Activated CD4-positive, alpha-beta T cell treated with anti-CD3 and anti-CD28 coated beads for 36 hours (primary cell): ENCODE results near the gene ARRB1. TPM values are rescaled to one million over a fixed set of nuclear protein-coding genes. Genes with fewer than 3 reads are reported as not detected.

Experiments
- ATAC-seq: fragments of 200-7000 bp; cut with Tn5 transposase; one replicate; pipeline ENCODE4 v1.10.0; 2021; ENCODE audit warnings: mild to moderate bottlenecking, moderate library complexity
- CTCF ChIA-PET: fragments of 350-600 bp; sonication (Branson Sonifier 250); formaldehyde crosslinking; loops from one replicate; lab custom pipeline; 2021; ENCODE audit warnings: antibody characterized with exemption; lab: Charles Lee
- POLR2A ChIA-PET: fragments of 350-600 bp; sonication (Branson Sonifier 250); formaldehyde crosslinking; loops from one replicate; lab custom pipeline; 2021; ENCODE audit warnings: antibody characterized with exemption, inconsistent platforms; lab: Charles Lee
- DNase-seq: peaks from one replicate; pipeline ENCODE4 v3.0.0-alpha.2; 2020
- H3K27ac Mint-ChIP-seq: one replicate; pipeline ENCODE4 v1.8.0; 2021; ENCODE audit warnings: mixed read lengths
- H3K27me3 Mint-ChIP-seq: one replicate; pipeline ENCODE4 v1.8.0; 2021; ENCODE audit warnings: mixed read lengths
- H3K36me3 Mint-ChIP-seq: one replicate; pipeline ENCODE4 v1.8.0; 2021; ENCODE audit warnings: low read depth, mixed read lengths
- H3K4me1 Mint-ChIP-seq: one replicate; pipeline ENCODE4 v1.8.0; 2021; ENCODE audit warnings: mixed read lengths
- H3K4me3 Mint-ChIP-seq: one replicate; pipeline ENCODE4 v1.8.0; 2021; ENCODE audit warnings: mild to moderate bottlenecking, moderate library complexity, mixed read lengths
- H3K9me3 Mint-ChIP-seq: one replicate; pipeline ENCODE4 v1.8.0; 2021; ENCODE audit warnings: low read depth, mixed read lengths
- intact Hi-C, 2 experiments: fragments of 100-400 bp; cut with DNase I in 1 of 2; cut with micrococcal nuclease in 1 of 2; formaldehyde crosslinking; loops; one replicate each; pipeline versions ENCODE4 v1.14.2 to v1.15.1; 2022 to 2024; cut with DNase I, micrococcal nuclease
- total RNA-seq, 2 experiments: library from RNA; stranded (reverse); gene quantifications; one replicate each; pipeline ENCODE4 v1.2.3, GENCODE V29; 2021

Gene ARRB1
- total RNA-seq, 2 experiments from 2014 or later, result 21.0 to 21.8 TPM

GRCh38 chr11:75265851-75266531, 85.5 kb downstream of the ARRB1 start:
- H3K27me3 Mint-ChIP-seq, result no peaks in the 10 kb centered on the region
- no peaks in the 10 kb centered on the region for H3K9me3 Mint-ChIP-seq
- ATAC-seq, result no peak
- peaks cover 28% of the 10 kb centered on the region for H3K4me1 Mint-ChIP-seq
- no peaks in the 10 kb centered on the region for H3K36me3 Mint-ChIP-seq
- CTCF ChIA-PET, result interaction anchor here (0.5 to 1.1 kb wide), 4 partner anchors 12 to 118 kb away, joined by 3 read pairs; no protein-coding TSS in a partner anchor
- no peak overlapping the region for H3K4me3 Mint-ChIP-seq
- H3K27ac Mint-ChIP-seq, result no peak overlapping the region
- POLR2A ChIA-PET, result no interaction called here
- DNase-seq, result no peak
- intact Hi-C loops, result no loop called here

GRCh38 chr11:75264971-75265370, 86.5 kb downstream of the ARRB1 start:
- Mint-ChIP-seq H3K9me3 (no peaks in the 10 kb centered on the region), H3K27me3 (no peaks in the 10 kb centered on the region), H3K36me3 (no peaks in the 10 kb centered on the region), H3K4me1 (peaks cover 36% of the 10 kb centered on the region), H3K4me3 (no peak overlapping the region), H3K27ac (peak overlapping the region; percentile 37)
- intact Hi-C loops, result no loop called here
- DNase-seq (no peak), ATAC-seq (no peak)
- POLR2A ChIA-PET, result interaction anchor here (0.6 kb wide), 1 partner anchor 227 kb away, joined by 4 read pairs; no protein-coding TSS in a partner anchor
- CTCF ChIA-PET, result interaction anchor here (1.1 kb wide), 1 partner anchor 13 kb away, joined by 3 read pairs; no protein-coding TSS in a partner anchor

GRCh38 chr11:75264356-75264755, 87.1 kb downstream of the ARRB1 start:
- Mint-ChIP-seq H3K9me3 (no peaks in the 10 kb centered on the region), H3K4me3 (no peak overlapping the region), H3K4me1 (peaks cover 41% of the 10 kb centered on the region), H3K36me3 (no peaks in the 10 kb centered on the region), H3K27me3 (no peaks in the 10 kb centered on the region), H3K27ac (peak overlapping the region; percentile 37)
- ChIA-PET POLR2A (no interaction called here), CTCF (no interaction called here)
- intact Hi-C loops, result no loop called here
- DNase-seq (no peak), ATAC-seq (no peak)

DNA sequence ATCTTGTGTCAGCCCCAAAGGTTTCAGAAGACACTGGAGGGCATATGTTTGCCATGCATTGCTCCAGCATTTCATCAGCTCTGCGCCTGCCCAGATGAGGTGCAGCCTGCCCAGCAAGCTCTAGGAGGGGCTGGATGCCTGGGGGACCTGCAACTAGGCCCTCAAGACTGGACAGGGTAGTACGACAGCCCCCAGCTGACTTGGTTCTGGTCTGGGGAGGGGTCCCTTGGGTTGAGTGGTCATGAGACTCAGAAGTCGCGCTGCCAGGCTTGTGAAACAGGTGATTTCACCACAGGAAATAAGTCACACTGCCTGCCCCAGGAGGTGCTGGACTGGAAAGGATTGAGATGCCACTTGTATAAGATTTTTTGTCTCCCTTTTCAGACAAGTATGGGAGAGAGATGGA, 87.5 kb downstream of the ARRB1 start:
- H3K27me3 Mint-ChIP-seq, result no peaks in the 10 kb centered on the region
- DNase-seq (peak; percentile 55), ATAC-seq (peak; percentile 68)
- CTCF ChIA-PET, result interaction anchor here (1.4 kb wide), 1 partner anchor 11 kb away, joined by 4 read pairs; no protein-coding TSS in a partner anchor
- intact Hi-C loops, result no loop called here
- H3K9me3 Mint-ChIP-seq, result no peaks in the 10 kb centered on the region
- no peak overlapping the region for H3K4me3 Mint-ChIP-seq
- H3K4me1 Mint-ChIP-seq, result peaks cover 41% of the 10 kb centered on the region
- H3K36me3 Mint-ChIP-seq, result no peaks in the 10 kb centered on the region
- POLR2A ChIA-PET, result no interaction called here
- peak overlapping the region; percentile 4 for H3K27ac Mint-ChIP-seq

DNA sequence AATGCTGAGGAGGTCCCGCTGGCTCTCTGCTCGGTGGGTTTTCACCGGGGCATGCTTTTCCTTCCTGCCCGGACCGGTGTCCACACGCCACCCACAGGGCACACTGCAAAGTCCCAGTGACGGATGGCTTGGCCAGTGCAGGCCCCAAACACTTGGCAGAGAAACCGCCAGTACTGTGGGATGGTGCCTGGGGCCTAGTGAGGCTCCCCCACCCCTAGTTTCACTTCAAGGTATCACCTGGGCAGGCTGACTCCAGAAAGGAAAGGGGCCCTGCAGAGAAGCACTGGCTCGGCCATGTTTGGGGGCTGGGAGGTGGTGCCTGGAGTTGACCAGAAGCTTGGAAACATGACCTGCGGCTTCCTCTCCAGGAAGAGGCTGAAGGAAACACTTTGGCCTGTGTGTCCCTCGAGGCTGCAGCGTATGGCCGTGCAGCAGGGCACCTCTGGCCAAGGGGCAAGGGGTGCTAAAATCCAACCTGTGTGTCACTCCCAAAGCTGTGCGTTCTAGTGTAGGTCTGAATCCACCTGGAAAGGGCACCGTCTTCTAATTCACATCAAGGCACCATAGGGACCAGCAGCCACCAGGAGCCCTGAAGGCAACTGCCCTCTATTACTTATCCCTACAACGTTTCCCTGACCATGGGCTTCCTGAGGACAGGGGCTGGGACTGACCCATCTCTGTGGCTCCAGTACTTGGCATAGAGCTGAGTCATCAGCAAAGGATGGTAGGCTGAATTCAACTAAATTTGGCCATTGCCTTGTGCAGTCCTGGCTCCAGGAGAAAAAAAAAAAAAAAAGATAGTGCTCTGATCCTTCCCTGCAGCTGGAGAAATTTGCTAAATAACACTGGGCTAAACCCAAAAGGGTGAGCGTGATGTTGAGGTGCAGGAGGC, 88.3 kb downstream of the ARRB1 start:
- Mint-ChIP-seq H3K36me3 (no peaks in the 10 kb centered on the region), H3K9me3 (no peaks in the 10 kb centered on the region), H3K27ac (no peak overlapping the region), H3K4me3 (no peak overlapping the region), H3K27me3 (no peaks in the 10 kb centered on the region), H3K4me1 (peaks cover 41% of the 10 kb centered on the region)
- DNase-seq (peak; percentile 3), ATAC-seq (no peak)
- CTCF ChIA-PET, result interaction anchor here (0.7 to 1.5 kb wide), 4 partner anchors 12 to 310 kb away, joined by 3 to 5 read pairs (median 4); no protein-coding TSS in a partner anchor
- POLR2A ChIA-PET, result no interaction called here
- intact Hi-C loops, result no loop called here

- Mint-ChIP-seq H3K9me3 (no peaks in the 10 kb centered on the region), H3K4me3 (no peak overlapping the region)
- peak; percentile 1 for DNase-seq
Observed at GRCh38 chr11:75262436-75262835, 89.0 kb downstream of the ARRB1 start.

GRCh38 chr11:75261902-75262361, 89.5 kb downstream of the ARRB1 start:
- peak; percentile 4 for DNase-seq
- H3K27ac Mint-ChIP-seq, result no peak overlapping the region
- no peak overlapping the region for H3K4me3 Mint-ChIP-seq
- no peak for ATAC-seq
- H3K9me3 Mint-ChIP-seq, result no peaks in the 10 kb centered on the region
- no peaks in the 10 kb centered on the region for H3K27me3 Mint-ChIP-seq
- H3K4me1 Mint-ChIP-seq, result peaks cover 41% of the 10 kb centered on the region
- intact Hi-C loops, result no loop called here
- ChIA-PET CTCF (interaction anchor here (0.7 to 1.5 kb wide), 4 partner anchors 13 to 253 kb away, joined by 3 to 5 read pairs (median 4); no protein-coding TSS in a partner anchor), POLR2A (interaction anchor here (0.6 kb wide), 1 partner anchor 12 kb away, joined by 3 read pairs; no protein-coding TSS in a partner anchor)
- H3K36me3 Mint-ChIP-seq, result no peaks in the 10 kb centered on the region

More at GRCh38 chr11:75262436-75262835, 89.0 kb downstream of the ARRB1 start:
- no peak for ATAC-seq
- Mint-ChIP-seq H3K27me3 (no peaks in the 10 kb centered on the region), H3K4me1 (peaks cover 41% of the 10 kb centered on the region), H3K36me3 (no peaks in the 10 kb centered on the region), H3K27ac (no peak overlapping the region)
- ChIA-PET POLR2A (interaction anchor here (0.6 kb wide), 1 partner anchor 12 kb away, joined by 3 read pairs; no protein-coding TSS in a partner anchor), CTCF (interaction anchor here (0.7 to 1.5 kb wide), 4 partner anchors 13 to 309 kb away, joined by 3 to 5 read pairs (median 4); no protein-coding TSS in a partner anchor)
- intact Hi-C loops, result no loop called here

GRCh38 chr11:75260396-75261170, 90.9 kb downstream of the ARRB1 start:
- no peaks in the 10 kb centered on the region for H3K9me3 Mint-ChIP-seq
- no peak overlapping the region for H3K27ac Mint-ChIP-seq
- H3K4me1 Mint-ChIP-seq, result peaks cover 41% of the 10 kb centered on the region
- H3K36me3 Mint-ChIP-seq, result no peaks in the 10 kb centered on the region
- ATAC-seq (no peak), DNase-seq (peak; percentile 5)
- CTCF ChIA-PET, result interaction anchor here (1.0 to 1.3 kb wide), 4 partner anchors 10 to 129 kb away, joined by 4 to 7 read pairs (median 4); no protein-coding TSS in a partner anchor
- H3K27me3 Mint-ChIP-seq, result no peaks in the 10 kb centered on the region
- POLR2A ChIA-PET, result interaction anchor here (0.8 kb wide), 1 partner anchor 12 kb away, joined by 3 read pairs; no protein-coding TSS in a partner anchor
- intact Hi-C loops, result no loop called here
- no peak overlapping the region for H3K4me3 Mint-ChIP-seq

DNA sequence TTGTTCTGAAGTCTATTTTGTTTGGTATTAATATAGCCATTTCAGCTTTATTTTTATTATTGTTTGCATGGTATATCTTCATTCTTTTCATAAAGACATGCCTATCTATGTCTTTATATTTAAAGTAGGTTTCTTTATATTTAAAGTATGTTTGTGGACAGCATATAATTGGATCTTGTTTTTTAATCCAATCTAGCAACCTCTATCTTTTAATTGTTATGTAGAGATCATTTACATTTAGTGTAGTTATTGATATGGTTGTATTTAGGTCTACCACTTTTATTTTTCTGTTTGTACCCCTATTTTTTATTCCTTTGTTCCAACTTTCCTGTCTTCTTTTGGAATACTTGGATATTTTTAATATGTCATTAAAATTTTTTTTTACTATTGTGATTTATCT, 97.1 kb downstream of the ARRB1 start:
- CTCF ChIA-PET, result interaction anchor here (2.0 kb wide), 1 partner anchor 114 kb away, joined by 11 read pairs; no protein-coding TSS in a partner anchor

GRCh38 chr11:75249704-75250103, 101.8 kb downstream of the ARRB1 start:
- Mint-ChIP-seq H3K27me3 (no peaks in the 10 kb centered on the region), H3K4me3 (no peak overlapping the region), H3K27ac (no peak overlapping the region), H3K36me3 (no peaks in the 10 kb centered on the region), H3K4me1 (no peaks in the 10 kb centered on the region), H3K9me3 (no peaks in the 10 kb centered on the region)
- ChIA-PET CTCF (interaction anchor here (0.7 to 18.4 kb wide), 11 partner anchors 8 to 338 kb away, joined by 3 to 458 read pairs (median 6); no protein-coding TSS in a partner anchor), POLR2A (interaction anchor here (0.6 kb wide), 1 partner anchor 13 kb away, joined by 3 read pairs; no protein-coding TSS in a partner anchor)
- intact Hi-C loops, result no loop called here
- DNase-seq (no peak), ATAC-seq (no peak)

More for the DNA sequence above, 97.1 kb downstream of the ARRB1 start:
- Mint-ChIP-seq H3K36me3 (no peaks in the 10 kb centered on the region), H3K4me1 (no peaks in the 10 kb centered on the region), H3K27me3 (no peaks in the 10 kb centered on the region), H3K27ac (no peak overlapping the region), H3K9me3 (no peaks in the 10 kb centered on the region), H3K4me3 (no peak overlapping the region)
- POLR2A ChIA-PET, result no interaction called here
- no peak for ATAC-seq
- intact Hi-C loops, result no loop called here
- DNase-seq, result no peak
